GM12874 (cell line): ENCODE measurements around the gene TAGLN3.

Experiments
- CTCF ChIP-seq: IDR thresholded peaks from 2 replicates; pipeline ENCODE4 v1.5.1; 2011; ENCODE audit warnings: low read depth, mild to moderate bottlenecking, control low read depth, low read length, moderate library complexity; ENCODE audit not compliant: insufficient read depth

The TAGLN3 gene

DNA sequence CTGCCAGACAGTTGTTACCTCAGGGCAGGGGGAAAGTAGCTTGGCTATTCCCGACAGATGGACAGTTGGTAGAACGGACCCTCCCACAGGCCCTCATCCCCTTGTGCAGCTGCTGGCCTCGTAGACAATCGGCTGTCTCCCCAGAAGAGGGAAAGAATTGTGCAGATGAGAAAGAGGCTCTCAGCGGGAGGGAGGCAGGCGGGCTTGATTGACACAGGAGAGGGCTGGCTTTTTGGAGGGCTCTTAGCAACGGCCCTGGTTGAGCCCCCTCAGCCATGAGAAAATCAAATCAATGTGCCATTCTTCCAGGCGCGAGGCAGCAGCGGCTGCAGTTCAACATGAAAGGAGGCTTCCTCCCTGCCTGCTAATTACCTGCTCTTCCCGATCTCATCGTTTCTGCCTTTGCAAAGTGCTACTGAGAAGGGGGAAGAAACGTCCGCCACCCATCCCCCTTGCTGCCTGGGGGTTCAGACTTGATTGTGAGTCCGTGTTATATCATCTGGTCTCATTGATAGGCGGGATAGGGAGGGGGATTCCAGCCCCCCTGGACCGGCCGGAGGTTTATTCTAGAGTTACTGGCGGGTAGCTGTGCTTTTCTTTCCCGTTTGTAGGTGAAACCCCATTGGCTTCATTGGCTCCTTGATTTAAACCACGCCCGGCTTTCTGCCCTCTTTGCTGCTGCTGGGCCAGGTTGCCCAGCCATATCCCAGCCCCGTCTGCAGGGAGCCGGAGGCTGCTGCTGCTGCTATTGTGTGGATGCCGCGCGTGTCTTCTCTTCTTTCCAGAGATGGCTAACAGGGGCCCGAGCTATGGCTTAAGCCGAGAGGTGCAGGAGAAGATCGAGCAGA is at the start of gene TAGLN3:
Gene TAGLN3, plus strand, starts transcription at position 287 of the 848 bp plus-strand sequence. Its CDS starts 501 bp downstream, at position 788.
- TF ChIP-seq CTCF, result no peak

- TF ChIP-seq CTCF, result no peak
Observed at GRCh38 chr3:111949712-111950111, 49.0 kb upstream of the TAGLN3 start.

GRCh38 chr3:111951032-111951431 is 47.7 kb upstream of the TAGLN3 start:
- TF ChIP-seq CTCF, result no peak

GRCh38 chr3:111952086-111952485 is 46.6 kb upstream of the TAGLN3 start:
- no peak for TF ChIP-seq CTCF

- no peak for TF ChIP-seq CTCF
Observed at GRCh38 chr3:111952866-111953450, 45.8 kb upstream of the TAGLN3 start.

DNA sequence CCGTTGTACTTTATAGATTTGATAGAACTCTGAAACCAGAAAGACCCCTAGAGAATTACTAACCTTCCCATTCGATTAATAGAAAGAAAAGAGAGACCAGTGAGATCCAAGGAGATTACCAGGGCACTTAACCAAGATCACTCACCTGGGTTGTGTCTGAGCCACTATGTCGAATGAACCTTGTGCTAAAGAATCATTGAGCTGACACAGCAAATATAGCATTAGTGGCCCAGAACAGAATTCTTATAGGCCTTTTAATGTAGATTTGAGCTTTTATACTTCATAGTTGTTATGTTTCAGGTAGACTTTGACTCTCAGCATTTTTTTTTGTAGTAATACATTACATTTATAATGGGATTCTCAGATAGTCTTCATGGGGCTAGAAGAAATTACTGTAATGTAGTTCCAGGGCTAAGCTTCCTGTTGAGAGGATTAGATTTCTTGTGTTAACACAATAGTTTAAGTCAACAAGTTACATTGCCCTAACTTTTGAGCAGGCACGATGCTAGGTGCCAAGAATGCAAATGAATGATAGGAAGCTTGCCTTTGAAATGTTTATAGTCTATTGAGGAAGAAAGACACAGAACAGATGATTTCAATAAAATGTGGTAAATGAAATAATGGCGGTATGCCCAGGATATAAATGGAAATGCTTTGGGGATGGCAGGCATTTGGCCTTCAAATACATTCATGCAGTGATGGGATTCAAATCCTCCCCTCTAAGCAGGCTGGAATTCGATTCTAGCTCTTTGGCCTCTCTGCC is 44.3 kb upstream of the TAGLN3 start:
- TF ChIP-seq CTCF, result no peak

GRCh38 chr3:111955876-111956275 is 42.8 kb upstream of the TAGLN3 start:
- TF ChIP-seq CTCF, result no peak
